Upper lobe of right lung (tissue), 1 donor: ENCODE results near the gene NME5. TPM values are rescaled to one million over a fixed set of nuclear protein-coding genes. Genes with fewer than 3 reads are reported as not detected.
A peak's percentile ranks its signal among the peaks of the same experiment; 100 is the strongest.

Source experiments
- ATAC-seq: fragments of 200-7000 bp; cut with Tn5 transposase; one replicate; pipeline ENCODE4 v1.9.1; 2020; ENCODE audit warnings: mild to moderate bottlenecking, moderate library complexity
- DNase-seq: peaks from one replicate; pipeline ENCODE4 v3.0.0-alpha.2; 2020
- H3K27ac ChIP-seq: fragments of 200-600 bp; one replicate; pipeline ENCODE4 v1.8.0; 2022
- H3K27me3 ChIP-seq: fragments of 200-600 bp; one replicate; pipeline ENCODE4 v1.8.0; 2022; ENCODE audit warnings: mild to moderate bottlenecking
- H3K36me3 ChIP-seq: fragments of 200-600 bp; one replicate; pipeline ENCODE4 v1.8.0; 2022
- H3K4me1 ChIP-seq: fragments of 200-600 bp; one replicate; pipeline ENCODE4 v1.8.0; 2022
- H3K4me3 ChIP-seq: fragments of 200-600 bp; one replicate; pipeline ENCODE4 v1.8.0; 2022; ENCODE audit warnings: mild to moderate bottlenecking
- H3K9me3 ChIP-seq: fragments of 200-600 bp; one replicate; pipeline ENCODE4 v1.8.0; 2022
- intact Hi-C: fragments of 100-400 bp; cut with DNase I; formaldehyde crosslinking; loops from one replicate; pipeline ENCODE4 v1.11.0; 2022
- long read RNA-seq: library from polyadenylated mRNA; unstranded; transcript quantifications from one replicate; pipeline ENCODE4 v2.0.0, GENCODE V29; 2021
- total RNA-seq: library from RNA; stranded (reverse); fragmentation: NEBNext Ultra II Directional; extraction: Animal tissue kit (Norgen Biotek cat#: 25700); gene quantifications from one replicate; pipeline ENCODE4 v1.2.1, GENCODE V29; 2021
- TF ChIP-seq, protein P1 (sequence below): fragments of 200-600 bp; IDR thresholded peaks from one replicate; pipeline ENCODE4 v1.8.0; 2022; ENCODE audit warnings: antibody characterized with exemption
- donor health status: DM: no; HTN: yes; CAD: no; lungs with severe emphysema.

Gene NME5, protein sequence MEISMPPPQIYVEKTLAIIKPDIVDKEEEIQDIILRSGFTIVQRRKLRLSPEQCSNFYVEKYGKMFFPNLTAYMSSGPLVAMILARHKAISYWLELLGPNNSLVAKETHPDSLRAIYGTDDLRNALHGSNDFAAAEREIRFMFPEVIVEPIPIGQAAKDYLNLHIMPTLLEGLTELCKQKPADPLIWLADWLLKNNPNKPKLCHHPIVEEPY
- 2.4 TPM for total RNA-seq
- long read RNA-seq, result 0 reads

DNA sequence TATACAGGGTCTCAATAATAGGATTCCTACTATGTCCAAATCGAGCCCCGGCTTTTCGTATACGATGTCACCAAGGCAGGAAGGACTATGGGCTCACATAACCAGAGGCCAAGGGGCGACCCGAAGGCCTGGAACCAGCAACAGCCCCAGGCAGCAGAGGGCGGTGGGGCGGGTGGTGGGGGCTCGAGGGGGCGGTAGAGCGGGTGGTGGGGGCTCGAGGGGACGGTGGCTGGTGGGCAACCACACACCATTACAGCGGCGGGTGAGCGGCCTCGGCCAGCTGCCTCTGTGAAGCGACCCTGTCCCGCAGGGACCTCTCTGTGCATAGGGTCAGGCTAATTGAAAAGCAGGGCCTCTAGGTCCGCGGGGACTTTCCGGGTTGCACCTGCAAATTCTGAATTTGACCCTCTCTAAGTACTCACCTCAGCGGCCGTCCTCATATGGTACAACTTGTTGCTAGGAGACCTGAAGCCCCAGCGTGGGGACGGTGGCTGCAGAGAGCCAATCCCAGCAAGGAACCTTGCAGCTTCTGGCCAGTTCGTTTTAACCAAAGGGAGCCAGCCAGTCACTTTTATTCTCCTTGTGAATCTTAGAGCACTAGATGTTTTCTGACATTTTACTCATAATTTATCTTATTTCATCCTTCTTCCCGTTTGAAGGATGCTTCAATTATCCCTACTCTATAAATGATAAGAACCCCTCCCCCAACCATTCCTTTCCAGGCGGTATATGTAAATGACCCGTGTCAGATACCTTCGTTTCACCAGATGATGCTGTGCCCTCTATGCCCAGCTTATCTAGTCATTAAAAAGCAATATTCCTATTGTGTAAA lies at the start of gene NME5:
Gene NME5 (minus strand): TSS at position 480 of the 832 bp plus-strand sequence. CDS start 648 bp downstream, outside the sequence.
- TF ChIP-seq, protein P1, sequence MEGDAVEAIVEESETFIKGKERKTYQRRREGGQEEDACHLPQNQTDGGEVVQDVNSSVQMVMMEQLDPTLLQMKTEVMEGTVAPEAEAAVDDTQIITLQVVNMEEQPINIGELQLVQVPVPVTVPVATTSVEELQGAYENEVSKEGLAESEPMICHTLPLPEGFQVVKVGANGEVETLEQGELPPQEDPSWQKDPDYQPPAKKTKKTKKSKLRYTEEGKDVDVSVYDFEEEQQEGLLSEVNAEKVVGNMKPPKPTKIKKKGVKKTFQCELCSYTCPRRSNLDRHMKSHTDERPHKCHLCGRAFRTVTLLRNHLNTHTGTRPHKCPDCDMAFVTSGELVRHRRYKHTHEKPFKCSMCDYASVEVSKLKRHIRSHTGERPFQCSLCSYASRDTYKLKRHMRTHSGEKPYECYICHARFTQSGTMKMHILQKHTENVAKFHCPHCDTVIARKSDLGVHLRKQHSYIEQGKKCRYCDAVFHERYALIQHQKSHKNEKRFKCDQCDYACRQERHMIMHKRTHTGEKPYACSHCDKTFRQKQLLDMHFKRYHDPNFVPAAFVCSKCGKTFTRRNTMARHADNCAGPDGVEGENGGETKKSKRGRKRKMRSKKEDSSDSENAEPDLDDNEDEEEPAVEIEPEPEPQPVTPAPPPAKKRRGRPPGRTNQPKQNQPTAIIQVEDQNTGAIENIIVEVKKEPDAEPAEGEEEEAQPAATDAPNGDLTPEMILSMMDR, result no peak
- ATAC-seq, result peak; percentile 95
- DNase-seq, result peak; percentile 84
- H3K27ac ChIP-seq, result no peak within 1 kb of the TSS
- peak within 1 kb of the TSS; percentile 62 for H3K4me3 ChIP-seq
- no peaks in the 10 kb centered on the region for H3K36me3 ChIP-seq
- H3K9me3 ChIP-seq, result no peaks in the 10 kb centered on the region
- intact Hi-C loops, result loop anchor here (10.0 kb wide), 1 partner anchor 54 kb away; the partner anchor contains the start of gene WNT8A
- H3K4me1 ChIP-seq, result peaks cover 4% of the 10 kb centered on the region
- no peaks in the 10 kb centered on the region for H3K27me3 ChIP-seq

DNA sequence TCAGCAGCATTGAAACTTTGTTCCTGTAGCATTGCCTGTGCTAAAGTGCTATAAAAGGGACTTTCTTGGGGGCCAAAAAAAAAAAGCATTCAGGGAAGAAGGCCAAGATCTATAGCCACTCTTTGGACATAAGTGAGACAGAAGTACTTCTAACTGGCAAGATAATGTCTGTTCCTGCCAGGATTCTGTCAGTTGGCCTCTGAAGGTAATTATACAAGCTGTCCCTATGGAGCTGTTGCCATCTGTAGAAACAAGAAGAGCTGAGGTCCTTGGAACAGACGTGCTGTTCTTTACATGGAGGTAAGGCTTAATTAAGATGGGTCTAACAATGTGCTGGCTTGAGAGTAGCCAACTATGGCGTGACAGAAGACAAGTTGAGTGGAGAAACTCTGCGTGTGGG lies 49.4 kb upstream of the NME5 start:
- no peak for DNase-seq
- H3K36me3 ChIP-seq, result peaks cover 69% of the 10 kb centered on the region
- TF ChIP-seq, protein P1, result no peak
- H3K27ac ChIP-seq, result no peak overlapping the region
- H3K27me3 ChIP-seq, result no peaks in the 10 kb centered on the region
- no peaks in the 10 kb centered on the region for H3K9me3 ChIP-seq
- no peak for ATAC-seq
- no peak overlapping the region for H3K4me3 ChIP-seq
- intact Hi-C loops, result no loop called here
- no peaks in the 10 kb centered on the region for H3K4me1 ChIP-seq

DNA sequence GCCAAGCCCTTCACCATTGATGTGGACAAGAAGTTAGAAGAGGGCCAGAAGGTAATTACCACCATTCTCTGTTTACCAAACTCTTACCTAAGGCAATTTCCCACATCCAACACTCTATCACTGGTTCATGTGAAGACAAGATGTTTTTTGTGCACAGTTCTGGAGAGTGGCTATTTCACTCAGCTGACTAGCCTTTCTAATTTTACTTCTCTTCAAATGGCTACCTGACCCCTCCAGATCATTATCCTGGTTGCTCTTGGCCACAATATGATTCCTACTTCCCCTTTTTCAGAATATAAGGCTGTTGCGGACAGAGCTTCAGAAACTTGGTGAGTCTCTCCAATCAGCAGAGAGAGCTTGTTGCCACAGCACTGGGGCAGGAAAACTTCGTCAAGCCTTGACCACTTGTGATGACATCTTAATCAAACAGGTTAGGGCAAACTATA lies 46.8 kb upstream of the NME5 start:
- Histone ChIP-seq H3K27ac (peak overlapping the region; percentile 53), H3K27me3 (no peaks in the 10 kb centered on the region), H3K4me3 (no peak overlapping the region), H3K9me3 (no peaks in the 10 kb centered on the region), H3K36me3 (peaks cover 43% of the 10 kb centered on the region), H3K4me1 (no peaks in the 10 kb centered on the region)
- peak; percentile 57 for ATAC-seq
- TF ChIP-seq, protein P1, result no peak
- intact Hi-C loops, result no loop called here
- DNase-seq, result no peak

DNA sequence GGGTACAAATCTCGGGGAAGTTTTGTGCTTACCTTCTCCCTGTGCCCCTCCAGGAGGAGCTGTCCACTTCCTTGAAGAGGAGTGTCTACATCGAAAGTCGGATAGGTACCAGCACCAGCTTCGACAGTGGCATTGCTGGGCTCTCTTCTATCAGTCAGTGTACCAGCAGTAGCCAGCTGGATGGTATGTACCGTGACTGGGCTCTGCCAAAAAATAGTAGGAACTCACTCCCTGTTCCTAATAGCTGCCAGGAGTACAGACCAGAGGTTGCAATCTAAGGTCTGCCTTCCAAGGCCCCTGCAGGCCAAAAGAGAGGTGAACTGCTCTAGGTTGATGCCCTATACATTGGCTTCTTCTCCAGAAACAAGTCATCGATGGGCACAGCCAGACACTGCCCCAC lies 43.6 kb upstream of the NME5 start:
- no peak overlapping the region for H3K27ac ChIP-seq
- H3K36me3 ChIP-seq, result peaks cover 13% of the 10 kb centered on the region
- no peaks in the 10 kb centered on the region for H3K9me3 ChIP-seq
- DNase-seq (no peak), ATAC-seq (no peak)
- TF ChIP-seq, protein P1, result no peak
- H3K4me1 ChIP-seq, result peaks cover 8% of the 10 kb centered on the region
- no peak overlapping the region for H3K4me3 ChIP-seq
- H3K27me3 ChIP-seq, result no peaks in the 10 kb centered on the region
- intact Hi-C loops, result no loop called here

DNA sequence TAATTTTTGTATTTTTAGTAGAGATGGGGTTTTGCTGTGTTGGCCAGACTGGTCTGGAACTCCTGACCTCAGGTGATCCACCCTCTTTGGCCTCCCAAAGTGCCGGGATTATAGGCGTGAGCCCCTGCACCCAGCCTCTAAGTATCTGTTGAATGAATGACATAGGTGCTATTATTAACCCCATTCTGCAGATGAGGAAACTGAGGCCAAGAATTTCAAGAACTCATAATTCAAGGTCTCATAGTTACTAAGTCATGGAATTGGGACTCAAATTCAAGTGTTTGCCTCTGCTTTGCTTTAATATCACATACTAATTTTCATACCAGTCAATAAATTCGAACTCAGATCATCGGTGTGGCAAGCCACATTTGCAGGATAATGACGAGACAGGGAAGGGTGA lies 41.6 kb upstream of the NME5 start:
- TF ChIP-seq, protein P1, result no peak
- no peak for ATAC-seq
- Histone ChIP-seq H3K27me3 (no peaks in the 10 kb centered on the region), H3K27ac (no peak overlapping the region), H3K4me1 (peaks cover 16% of the 10 kb centered on the region), H3K4me3 (no peak overlapping the region), H3K36me3 (peaks cover 9% of the 10 kb centered on the region), H3K9me3 (no peaks in the 10 kb centered on the region)
- DNase-seq, result no peak
- intact Hi-C loops, result no loop called here
